ENCODE results near the gene SHCBP1. TPM values are rescaled to one million over a fixed set of nuclear protein-coding genes. Genes with fewer than 3 reads are reported as not detected.

Gene SHCBP1
- total and polyA plus RNA-seq, 2 experiments from 2014 or later = 7.3 to 14.9 TPM

DNA sequence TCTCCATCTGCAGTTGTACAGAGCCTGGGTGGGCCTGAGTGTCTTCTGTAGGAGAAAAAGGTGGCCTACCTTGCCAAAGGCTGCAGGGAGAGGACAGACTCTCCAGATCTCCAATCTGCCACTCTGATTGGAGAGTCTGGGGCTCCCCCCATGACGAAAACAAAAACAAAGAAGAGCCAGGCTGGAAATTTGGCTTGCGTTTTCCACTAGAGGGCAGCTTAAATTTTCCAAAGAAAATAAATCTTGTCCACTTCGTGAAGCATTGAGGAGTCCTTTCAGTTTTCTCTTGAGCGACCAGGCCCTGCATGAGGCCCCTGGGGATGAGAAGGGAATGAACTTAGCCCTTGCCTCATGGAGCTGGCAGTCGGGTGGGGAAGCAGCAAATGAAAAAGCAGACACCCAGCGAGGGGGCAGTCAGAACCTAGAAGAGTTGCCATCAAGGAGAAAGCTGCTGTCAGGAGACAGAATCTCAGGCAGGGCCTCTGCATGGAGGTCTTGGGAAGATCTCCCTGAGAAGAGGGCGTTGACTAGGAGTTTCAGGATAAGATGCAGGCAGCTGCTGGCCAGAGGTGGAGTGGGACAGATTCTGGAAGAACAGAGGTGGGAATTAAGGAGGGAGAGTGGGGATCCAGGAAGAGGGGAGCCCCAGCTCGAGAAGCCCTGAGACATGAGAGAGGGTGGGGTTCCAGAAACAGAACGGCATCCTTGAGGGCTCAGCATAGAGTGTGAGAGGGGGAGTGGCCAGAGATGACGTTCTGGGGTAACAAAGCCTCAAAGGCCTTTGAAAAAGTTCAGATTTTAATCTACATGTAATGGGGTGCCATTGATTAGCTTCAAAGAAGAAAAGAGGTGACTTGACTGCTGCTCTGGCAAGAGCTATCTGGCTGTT is 8.4 kb upstream of the SHCBP1 start:
- Mint-ChIP-seq H3K27ac (peak overlapping the region; percentile 26), H3K4me3 (no peak overlapping the region; the same call in 2 of the 3 replicates), H3K27me3 (ENCODE audit: insufficient read depth, low read depth, poor library complexity) (peaks cover 11% of the 10 kb centered on the region), H3K9me3 (no peaks in the 10 kb centered on the region), H3K36me3 (ENCODE audit: low read depth) (no peaks in the 10 kb centered on the region), H3K4me1 (peaks cover 15% of the 10 kb centered on the region)
- peak; percentile 79 for DNase-seq (ENCODE audit: low spot score)
- H3K36me3 ChIP-seq (ENCODE audit: insufficient read depth) = no peaks in the 10 kb centered on the region
- H3K4me3 ChIP-seq = no peak overlapping the region
- no peak for TF ChIP-seq STAT1 (IDR thresholded peaks at IDR 0.05; ENCODE audit: unreplicated experiment)
- TF ChIP-seq, protein P1, sequence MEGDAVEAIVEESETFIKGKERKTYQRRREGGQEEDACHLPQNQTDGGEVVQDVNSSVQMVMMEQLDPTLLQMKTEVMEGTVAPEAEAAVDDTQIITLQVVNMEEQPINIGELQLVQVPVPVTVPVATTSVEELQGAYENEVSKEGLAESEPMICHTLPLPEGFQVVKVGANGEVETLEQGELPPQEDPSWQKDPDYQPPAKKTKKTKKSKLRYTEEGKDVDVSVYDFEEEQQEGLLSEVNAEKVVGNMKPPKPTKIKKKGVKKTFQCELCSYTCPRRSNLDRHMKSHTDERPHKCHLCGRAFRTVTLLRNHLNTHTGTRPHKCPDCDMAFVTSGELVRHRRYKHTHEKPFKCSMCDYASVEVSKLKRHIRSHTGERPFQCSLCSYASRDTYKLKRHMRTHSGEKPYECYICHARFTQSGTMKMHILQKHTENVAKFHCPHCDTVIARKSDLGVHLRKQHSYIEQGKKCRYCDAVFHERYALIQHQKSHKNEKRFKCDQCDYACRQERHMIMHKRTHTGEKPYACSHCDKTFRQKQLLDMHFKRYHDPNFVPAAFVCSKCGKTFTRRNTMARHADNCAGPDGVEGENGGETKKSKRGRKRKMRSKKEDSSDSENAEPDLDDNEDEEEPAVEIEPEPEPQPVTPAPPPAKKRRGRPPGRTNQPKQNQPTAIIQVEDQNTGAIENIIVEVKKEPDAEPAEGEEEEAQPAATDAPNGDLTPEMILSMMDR (conservative IDR thresholded peaks at IDR 0.05; ENCODE audit: low read depth in 2 of 2) = peak; percentile 37 to 63
- no peaks in the 10 kb centered on the region for H3F3A ChIP-seq (replicated peaks; ENCODE audit: low read depth)
- peak; percentile 18 for ATAC-seq
- peak overlapping the region; percentile 99 for H2AFZ ChIP-seq
- peaks cover 14% of the 10 kb centered on the region; the same call in 1 of the 2 replicates for H3K4me1 ChIP-seq (ENCODE audit: insufficient read depth)
- H3K79me2 ChIP-seq (replicated peaks; ENCODE audit: insufficient read depth) = no peaks in the 10 kb centered on the region
- no peaks in the 10 kb centered on the region for H3K27me3 ChIP-seq (ENCODE audit: insufficient read depth)
- no peak overlapping the region for H3K27ac ChIP-seq (ENCODE audit: low read depth)
- H3K9me2 ChIP-seq (ENCODE audit: insufficient read depth) = no peaks in the 10 kb centered on the region
- H4K20me1 ChIP-seq (replicated peaks; ENCODE audit: insufficient read depth) = no peaks in the 10 kb centered on the region
- peak overlapping the region; percentile 39; the same call in 1 of the 2 replicates for H3K4me2 ChIP-seq

GRCh38 chr16:46627746-46628145 is 6.6 kb upstream of the SHCBP1 start:
- Mint-ChIP-seq H3K27me3 (ENCODE audit: insufficient read depth, low read depth, poor library complexity) (peaks cover 11% of the 10 kb centered on the region), H3K27ac (no peak overlapping the region)
- ATAC-seq = no peak
- TF ChIP-seq CREB1 (CRISPR knock-in tag; IDR thresholded peaks at IDR 0.05; ENCODE audit: low read depth) = no peak
- TF ChIP-seq, protein P2, sequence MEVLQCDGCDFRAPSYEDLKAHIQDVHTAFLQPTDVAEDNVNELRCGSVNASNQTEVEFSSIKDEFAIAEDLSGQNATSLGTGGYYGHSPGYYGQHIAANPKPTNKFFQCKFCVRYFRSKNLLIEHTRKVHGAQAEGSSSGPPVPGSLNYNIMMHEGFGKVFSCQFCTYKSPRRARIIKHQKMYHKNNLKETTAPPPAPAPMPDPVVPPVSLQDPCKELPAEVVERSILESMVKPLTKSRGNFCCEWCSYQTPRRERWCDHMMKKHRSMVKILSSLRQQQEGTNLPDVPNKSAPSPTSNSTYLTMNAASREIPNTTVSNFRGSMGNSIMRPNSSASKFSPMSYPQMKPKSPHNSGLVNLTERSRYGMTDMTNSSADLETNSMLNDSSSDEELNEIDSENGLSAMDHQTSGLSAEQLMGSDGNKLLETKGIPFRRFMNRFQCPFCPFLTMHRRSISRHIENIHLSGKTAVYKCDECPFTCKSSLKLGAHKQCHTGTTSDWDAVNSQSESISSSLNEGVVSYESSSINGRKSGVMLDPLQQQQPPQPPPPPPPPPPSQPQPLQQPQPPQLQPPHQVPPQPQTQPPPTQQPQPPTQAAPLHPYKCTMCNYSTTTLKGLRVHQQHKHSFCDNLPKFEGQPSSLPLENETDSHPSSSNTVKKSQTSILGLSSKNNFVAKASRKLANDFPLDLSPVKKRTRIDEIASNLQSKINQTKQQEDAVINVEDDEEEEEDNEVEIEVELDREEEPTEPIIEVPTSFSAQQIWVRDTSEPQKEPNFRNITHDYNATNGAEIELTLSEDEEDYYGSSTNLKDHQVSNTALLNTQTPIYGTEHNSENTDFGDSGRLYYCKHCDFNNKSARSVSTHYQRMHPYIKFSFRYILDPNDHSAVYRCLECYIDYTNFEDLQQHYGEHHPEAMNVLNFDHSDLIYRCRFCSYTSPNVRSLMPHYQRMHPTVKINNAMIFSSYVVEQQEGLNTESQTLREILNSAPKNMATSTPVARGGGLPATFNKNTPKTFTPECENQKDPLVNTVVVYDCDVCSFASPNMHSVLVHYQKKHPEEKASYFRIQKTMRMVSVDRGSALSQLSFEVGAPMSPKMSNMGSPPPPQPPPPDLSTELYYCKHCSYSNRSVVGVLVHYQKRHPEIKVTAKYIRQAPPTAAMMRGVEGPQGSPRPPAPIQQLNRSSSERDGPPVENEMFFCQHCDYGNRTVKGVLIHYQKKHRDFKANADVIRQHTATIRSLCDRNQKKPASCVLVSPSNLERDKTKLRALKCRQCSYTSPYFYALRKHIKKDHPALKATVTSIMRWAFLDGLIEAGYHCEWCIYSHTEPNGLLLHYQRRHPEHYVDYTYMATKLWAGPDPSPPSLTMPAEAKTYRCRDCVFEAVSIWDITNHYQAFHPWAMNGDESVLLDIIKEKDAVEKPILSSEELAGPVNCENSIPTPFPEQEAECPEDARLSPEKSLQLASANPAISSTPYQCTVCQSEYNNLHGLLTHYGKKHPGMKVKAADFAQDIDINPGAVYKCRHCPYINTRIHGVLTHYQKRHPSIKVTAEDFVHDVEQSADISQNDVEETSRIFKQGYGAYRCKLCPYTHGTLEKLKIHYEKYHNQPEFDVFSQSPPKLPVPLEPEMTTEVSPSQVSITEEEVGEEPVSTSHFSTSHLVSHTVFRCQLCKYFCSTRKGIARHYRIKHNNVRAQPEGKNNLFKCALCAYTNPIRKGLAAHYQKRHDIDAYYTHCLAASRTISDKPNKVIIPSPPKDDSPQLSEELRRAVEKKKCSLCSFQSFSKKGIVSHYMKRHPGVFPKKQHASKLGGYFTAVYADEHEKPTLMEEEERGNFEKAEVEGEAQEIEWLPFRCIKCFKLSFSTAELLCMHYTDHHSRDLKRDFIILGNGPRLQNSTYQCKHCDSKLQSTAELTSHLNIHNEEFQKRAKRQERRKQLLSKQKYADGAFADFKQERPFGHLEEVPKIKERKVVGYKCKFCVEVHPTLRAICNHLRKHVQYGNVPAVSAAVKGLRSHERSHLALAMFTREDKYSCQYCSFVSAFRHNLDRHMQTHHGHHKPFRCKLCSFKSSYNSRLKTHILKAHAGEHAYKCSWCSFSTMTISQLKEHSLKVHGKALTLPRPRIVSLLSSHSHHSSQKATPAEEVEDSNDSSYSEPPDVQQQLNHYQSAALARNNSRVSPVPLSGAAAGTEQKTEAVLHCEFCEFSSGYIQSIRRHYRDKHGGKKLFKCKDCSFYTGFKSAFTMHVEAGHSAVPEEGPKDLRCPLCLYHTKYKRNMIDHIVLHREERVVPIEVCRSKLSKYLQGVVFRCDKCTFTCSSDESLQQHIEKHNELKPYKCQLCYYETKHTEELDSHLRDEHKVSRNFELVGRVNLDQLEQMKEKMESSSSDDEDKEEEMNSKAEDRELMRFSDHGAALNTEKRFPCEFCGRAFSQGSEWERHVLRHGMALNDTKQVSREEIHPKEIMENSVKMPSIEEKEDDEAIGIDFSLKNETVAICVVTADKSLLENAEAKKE (CRISPR knock-in tag; IDR thresholded peaks at IDR 0.05) = no peak
- no peak for TF ChIP-seq POLR2AphosphoS5 (IDR thresholded peaks at IDR 0.05; ENCODE audit: low read depth)
- TF ChIP-seq ZNF114 (CRISPR knock-in tag; IDR thresholded peaks at IDR 0.05) = no peak
- no peak for TF ChIP-seq EZH2phosphoT487 (IDR thresholded peaks at IDR 0.05; ENCODE audit: unreplicated experiment)
- TF ChIP-seq, protein P1 (conservative IDR thresholded peaks at IDR 0.05; ENCODE audit: low read depth in 2 of 2) = no peak
- TF ChIP-seq, protein P3, sequence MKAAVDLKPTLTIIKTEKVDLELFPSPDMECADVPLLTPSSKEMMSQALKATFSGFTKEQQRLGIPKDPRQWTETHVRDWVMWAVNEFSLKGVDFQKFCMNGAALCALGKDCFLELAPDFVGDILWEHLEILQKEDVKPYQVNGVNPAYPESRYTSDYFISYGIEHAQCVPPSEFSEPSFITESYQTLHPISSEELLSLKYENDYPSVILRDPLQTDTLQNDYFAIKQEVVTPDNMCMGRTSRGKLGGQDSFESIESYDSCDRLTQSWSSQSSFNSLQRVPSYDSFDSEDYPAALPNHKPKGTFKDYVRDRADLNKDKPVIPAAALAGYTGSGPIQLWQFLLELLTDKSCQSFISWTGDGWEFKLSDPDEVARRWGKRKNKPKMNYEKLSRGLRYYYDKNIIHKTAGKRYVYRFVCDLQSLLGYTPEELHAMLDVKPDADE (IDR thresholded peaks at IDR 0.05) = no peak

More at GRCh38 chr16:46627746-46628145, 6.6 kb upstream of the SHCBP1 start:
- Histone ChIP-seq H3K9me2 (ENCODE audit: insufficient read depth) (no peaks in the 10 kb centered on the region), H4K20me1 (replicated peaks; ENCODE audit: insufficient read depth) (no peaks in the 10 kb centered on the region), H3F3A (replicated peaks; ENCODE audit: low read depth) (no peaks in the 10 kb centered on the region), H3K27ac (ENCODE audit: low read depth) (no peak overlapping the region), H3K4me3 (no peak overlapping the region), H3K79me2 (replicated peaks; ENCODE audit: insufficient read depth) (no peaks in the 10 kb centered on the region), H3K4me1 (ENCODE audit: insufficient read depth) (peaks cover 14% of the 10 kb centered on the region; the same call in 1 of the 2 replicates), H3K36me3 (ENCODE audit: insufficient read depth) (no peaks in the 10 kb centered on the region), H3K4me2 (no peak overlapping the region), H2AFZ (no peak overlapping the region), H3K27me3 (ENCODE audit: insufficient read depth) (no peaks in the 10 kb centered on the region)
- Mint-ChIP-seq H3K4me1 (peaks cover 15% of the 10 kb centered on the region), H3K4me3 (no peak overlapping the region), H3K36me3 (ENCODE audit: low read depth) (no peaks in the 10 kb centered on the region), H3K9me3 (no peaks in the 10 kb centered on the region)
- no peak for DNase-seq (ENCODE audit: low spot score)
